HL-60 (cell line): ENCODE data around the gene ZBTB21.

Experiments used
- CTCF ChIP-seq: IDR thresholded peaks from one replicate; pipeline ENCODE4 v1.5.1; 2011; ENCODE audit warnings: low read length, control low read depth, inconsistent platforms; ENCODE audit not compliant: insufficient read depth
- POLR2AphosphoS5 ChIP-seq: IDR thresholded peaks from 2 replicates; pipeline ENCODE4 v1.6.1; 2012; ENCODE audit warnings: low read depth
- SPI1 ChIP-seq: IDR thresholded peaks from 2 replicates; pipeline ENCODE4 v1.6.1; 2012; ENCODE audit warnings: low read depth, mild to moderate bottlenecking, borderline replicate concordance
- TF ChIP-seq, protein P1 (sequence below): IDR thresholded peaks from 2 replicates; pipeline ENCODE4 v1.6.1; 2012; ENCODE audit warnings: low read depth; ENCODE audit not compliant: insufficient replicate concordance

DNA sequence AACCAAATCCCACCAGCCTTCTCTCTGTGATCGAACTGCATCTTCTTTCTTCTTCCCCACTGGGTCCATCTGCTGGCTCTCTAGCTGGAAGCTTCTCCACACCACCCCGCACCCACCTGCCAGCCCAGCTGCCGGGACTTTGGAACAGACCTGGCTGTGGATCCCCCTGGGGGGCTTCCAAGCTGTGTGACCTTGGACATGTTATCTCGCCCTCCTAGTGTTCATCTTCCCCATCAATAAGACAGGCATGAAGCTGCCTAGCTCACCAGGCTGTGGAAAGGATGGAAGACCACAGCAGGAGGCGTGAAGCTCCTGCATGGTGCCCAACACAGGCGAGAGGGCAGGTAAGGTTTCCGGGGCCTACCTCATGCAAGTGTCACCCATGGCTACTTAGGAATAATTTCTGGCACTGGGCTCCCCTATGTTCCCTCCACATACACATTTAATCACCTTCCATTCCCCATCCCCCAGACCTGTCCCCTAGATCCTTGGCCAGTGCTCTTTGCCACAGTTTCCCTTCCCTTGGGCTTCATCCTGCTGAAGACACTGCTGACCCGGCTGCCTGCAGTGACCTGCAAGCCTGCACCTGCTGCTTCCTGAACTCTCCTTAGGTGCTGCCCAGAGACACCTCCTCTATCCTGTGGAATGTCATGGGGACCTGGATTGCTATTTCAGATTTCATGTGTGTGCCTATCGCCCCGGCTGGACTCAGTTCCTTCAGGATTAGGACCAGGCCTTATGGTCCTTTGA is 43.1 kb downstream of the ZBTB21 start:
- TF ChIP-seq CTCF (no peak), POLR2AphosphoS5 (no peak), SPI1 (no peak)
- TF ChIP-seq, protein P1, sequence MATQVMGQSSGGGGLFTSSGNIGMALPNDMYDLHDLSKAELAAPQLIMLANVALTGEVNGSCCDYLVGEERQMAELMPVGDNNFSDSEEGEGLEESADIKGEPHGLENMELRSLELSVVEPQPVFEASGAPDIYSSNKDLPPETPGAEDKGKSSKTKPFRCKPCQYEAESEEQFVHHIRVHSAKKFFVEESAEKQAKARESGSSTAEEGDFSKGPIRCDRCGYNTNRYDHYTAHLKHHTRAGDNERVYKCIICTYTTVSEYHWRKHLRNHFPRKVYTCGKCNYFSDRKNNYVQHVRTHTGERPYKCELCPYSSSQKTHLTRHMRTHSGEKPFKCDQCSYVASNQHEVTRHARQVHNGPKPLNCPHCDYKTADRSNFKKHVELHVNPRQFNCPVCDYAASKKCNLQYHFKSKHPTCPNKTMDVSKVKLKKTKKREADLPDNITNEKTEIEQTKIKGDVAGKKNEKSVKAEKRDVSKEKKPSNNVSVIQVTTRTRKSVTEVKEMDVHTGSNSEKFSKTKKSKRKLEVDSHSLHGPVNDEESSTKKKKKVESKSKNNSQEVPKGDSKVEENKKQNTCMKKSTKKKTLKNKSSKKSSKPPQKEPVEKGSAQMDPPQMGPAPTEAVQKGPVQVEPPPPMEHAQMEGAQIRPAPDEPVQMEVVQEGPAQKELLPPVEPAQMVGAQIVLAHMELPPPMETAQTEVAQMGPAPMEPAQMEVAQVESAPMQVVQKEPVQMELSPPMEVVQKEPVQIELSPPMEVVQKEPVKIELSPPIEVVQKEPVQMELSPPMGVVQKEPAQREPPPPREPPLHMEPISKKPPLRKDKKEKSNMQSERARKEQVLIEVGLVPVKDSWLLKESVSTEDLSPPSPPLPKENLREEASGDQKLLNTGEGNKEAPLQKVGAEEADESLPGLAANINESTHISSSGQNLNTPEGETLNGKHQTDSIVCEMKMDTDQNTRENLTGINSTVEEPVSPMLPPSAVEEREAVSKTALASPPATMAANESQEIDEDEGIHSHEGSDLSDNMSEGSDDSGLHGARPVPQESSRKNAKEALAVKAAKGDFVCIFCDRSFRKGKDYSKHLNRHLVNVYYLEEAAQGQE = no peak
